ENCODE results near the gene ACTR2. TPM values are rescaled to one million over a fixed set of nuclear protein-coding genes. Genes with fewer than 3 reads are reported as not detected.

Gene ACTR2
- total RNA-seq, 1 donor from 2014 or later: 70.0 TPM

DNA sequence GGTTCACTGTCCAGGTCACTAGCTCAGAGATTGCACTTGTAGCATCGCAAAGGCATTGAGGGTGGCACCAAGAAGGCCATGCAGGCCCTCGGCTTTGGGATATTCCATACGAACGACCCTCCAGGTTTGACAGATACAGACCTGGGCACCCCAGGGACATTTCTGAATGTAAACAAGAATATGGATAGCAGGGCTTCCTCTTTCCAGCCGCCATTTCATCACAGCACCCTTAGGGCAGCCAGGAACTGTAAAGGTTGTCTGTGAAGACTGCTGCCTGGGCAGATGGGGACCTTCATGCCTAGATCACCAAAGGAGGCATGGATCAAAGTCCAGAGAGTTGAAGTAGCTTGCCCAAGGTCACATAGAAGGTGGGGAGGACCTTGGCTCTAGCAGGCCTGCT, 70.5 kb downstream of the ACTR2 start:
- H3K4me3 ChIP-seq: no peak overlapping the region
- H3K9me3 ChIP-seq: no peaks in the 10 kb centered on the region
- H3K27ac ChIP-seq: peak overlapping the region; percentile 20
- DNase-seq (ENCODE audit: extremely low spot score in 2 of 2): no peak
- peaks cover 41% of the 10 kb centered on the region for H3K4me1 ChIP-seq
- H3K27me3 ChIP-seq: no peaks in the 10 kb centered on the region
- H3K36me3 ChIP-seq: no peaks in the 10 kb centered on the region
- intact Hi-C loops (cut with DNase I): no loop called here
- TF ChIP-seq, protein P1, sequence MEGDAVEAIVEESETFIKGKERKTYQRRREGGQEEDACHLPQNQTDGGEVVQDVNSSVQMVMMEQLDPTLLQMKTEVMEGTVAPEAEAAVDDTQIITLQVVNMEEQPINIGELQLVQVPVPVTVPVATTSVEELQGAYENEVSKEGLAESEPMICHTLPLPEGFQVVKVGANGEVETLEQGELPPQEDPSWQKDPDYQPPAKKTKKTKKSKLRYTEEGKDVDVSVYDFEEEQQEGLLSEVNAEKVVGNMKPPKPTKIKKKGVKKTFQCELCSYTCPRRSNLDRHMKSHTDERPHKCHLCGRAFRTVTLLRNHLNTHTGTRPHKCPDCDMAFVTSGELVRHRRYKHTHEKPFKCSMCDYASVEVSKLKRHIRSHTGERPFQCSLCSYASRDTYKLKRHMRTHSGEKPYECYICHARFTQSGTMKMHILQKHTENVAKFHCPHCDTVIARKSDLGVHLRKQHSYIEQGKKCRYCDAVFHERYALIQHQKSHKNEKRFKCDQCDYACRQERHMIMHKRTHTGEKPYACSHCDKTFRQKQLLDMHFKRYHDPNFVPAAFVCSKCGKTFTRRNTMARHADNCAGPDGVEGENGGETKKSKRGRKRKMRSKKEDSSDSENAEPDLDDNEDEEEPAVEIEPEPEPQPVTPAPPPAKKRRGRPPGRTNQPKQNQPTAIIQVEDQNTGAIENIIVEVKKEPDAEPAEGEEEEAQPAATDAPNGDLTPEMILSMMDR (IDR thresholded peaks at IDR 0.05): no peak
- no peak for TF ChIP-seq POLR2AphosphoS5 (IDR thresholded peaks at IDR 0.05; ENCODE audit: insufficient read depth in 1 of 2, low read depth in 1 of 2)
- no peak for TF ChIP-seq POLR2A (IDR thresholded peaks at IDR 0.05)

DNA sequence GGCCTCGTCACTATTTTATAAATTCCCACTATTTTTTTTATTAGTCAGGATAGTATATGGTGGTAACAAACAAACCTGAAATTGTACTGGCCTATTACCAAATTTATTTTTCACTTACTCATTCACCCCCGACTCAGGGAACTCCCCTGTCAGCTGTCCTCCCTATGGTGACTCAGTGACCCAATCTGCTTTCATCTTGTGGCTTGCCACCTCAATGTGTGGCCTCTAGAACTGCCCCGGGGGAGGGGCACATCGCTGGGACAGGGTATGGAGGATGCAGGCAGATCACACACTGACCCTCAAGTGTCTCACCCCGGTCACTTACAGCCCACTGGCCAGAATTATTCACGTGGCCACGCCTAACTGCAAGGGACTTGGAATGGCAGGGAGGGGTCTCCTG, 71.6 kb downstream of the ACTR2 start:
- TF ChIP-seq, protein P1 (IDR thresholded peaks at IDR 0.05): no peak
- TF ChIP-seq POLR2AphosphoS5 (IDR thresholded peaks at IDR 0.05; ENCODE audit: insufficient read depth in 1 of 2, low read depth in 1 of 2) (no peak), POLR2A (IDR thresholded peaks at IDR 0.05) (no peak)
- no peak for DNase-seq (ENCODE audit: extremely low spot score in 2 of 2)
- no peaks in the 10 kb centered on the region for H3K36me3 ChIP-seq
- no peaks in the 10 kb centered on the region for H3K9me3 ChIP-seq
- H3K27me3 ChIP-seq: no peaks in the 10 kb centered on the region
- no peak overlapping the region for H3K4me3 ChIP-seq
- peak overlapping the region; percentile 71 for H3K27ac ChIP-seq
- intact Hi-C loops (cut with DNase I): no loop called here
- peaks cover 37% of the 10 kb centered on the region for H3K4me1 ChIP-seq

DNA sequence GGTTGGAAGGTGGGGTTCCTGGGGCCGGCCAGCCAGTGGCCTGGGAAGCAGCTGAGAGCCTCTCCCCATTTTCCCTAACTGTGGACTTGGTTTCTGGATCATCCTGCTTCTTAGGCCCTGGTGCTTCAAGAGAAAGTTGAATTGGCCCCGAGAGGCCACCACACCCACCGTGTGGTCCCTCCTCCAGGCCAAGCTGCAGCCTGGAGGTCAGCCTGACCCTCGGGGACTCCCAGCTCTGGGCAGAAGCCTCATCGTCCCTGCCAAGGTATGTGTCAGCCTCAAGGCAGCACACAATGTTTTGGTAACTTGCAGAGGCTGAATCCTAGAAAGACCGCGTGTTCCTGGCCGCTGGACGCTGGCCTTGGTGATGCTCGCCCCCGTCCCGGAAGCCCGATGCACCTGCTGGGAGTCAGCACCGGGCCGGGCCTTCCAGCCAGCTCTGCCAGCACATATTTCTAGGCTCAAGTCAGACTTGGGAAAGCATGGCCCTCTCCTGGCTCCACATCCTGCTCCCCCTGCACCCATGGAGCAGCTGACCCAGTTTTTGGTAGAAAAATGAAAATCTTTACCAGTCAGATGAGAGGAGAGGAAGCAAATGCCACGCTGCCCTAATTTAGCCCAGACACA, 72.6 kb downstream of the ACTR2 start:
- intact Hi-C loops (cut with DNase I): loop anchor here (2.0 kb wide), 1 partner anchor 135 kb away; no protein-coding TSS in a partner anchor
- H3K36me3 ChIP-seq: no peaks in the 10 kb centered on the region
- DNase-seq (ENCODE audit: extremely low spot score in 2 of 2): peak in 1 of 2 donors; percentile 97
- H3K27me3 ChIP-seq: no peaks in the 10 kb centered on the region
- H3K4me3 ChIP-seq: no peak overlapping the region
- TF ChIP-seq POLR2A (IDR thresholded peaks at IDR 0.05) (peak in 1 of 2 donors; percentile 8), POLR2AphosphoS5 (IDR thresholded peaks at IDR 0.05; ENCODE audit: insufficient read depth in 1 of 2, low read depth in 1 of 2) (peak in 1 of 2 donors; percentile 96)
- TF ChIP-seq, protein P1 (IDR thresholded peaks at IDR 0.05): no peak
- peaks cover 37% of the 10 kb centered on the region for H3K4me1 ChIP-seq
- no peaks in the 10 kb centered on the region for H3K9me3 ChIP-seq
- H3K27ac ChIP-seq: peak overlapping the region; percentile 71

- intact Hi-C loops (cut with DNase I): loop anchor here (2.0 kb wide), 1 partner anchor 134 kb away; no protein-coding TSS in a partner anchor
- no peaks in the 10 kb centered on the region for H3K36me3 ChIP-seq
- peak overlapping the region; percentile 53 for H3K27ac ChIP-seq
- H3K9me3 ChIP-seq: no peaks in the 10 kb centered on the region
- no peak for DNase-seq (ENCODE audit: extremely low spot score in 2 of 2)
- peaks cover 37% of the 10 kb centered on the region for H3K4me1 ChIP-seq
- H3K4me3 ChIP-seq: peak overlapping the region; percentile 11
- TF ChIP-seq, protein P1 (IDR thresholded peaks at IDR 0.05): no peak
- TF ChIP-seq POLR2A (IDR thresholded peaks at IDR 0.05): no peak
- no peak for TF ChIP-seq POLR2AphosphoS5 (IDR thresholded peaks at IDR 0.05; ENCODE audit: insufficient read depth in 1 of 2, low read depth in 1 of 2)
- no peaks in the 10 kb centered on the region for H3K27me3 ChIP-seq
Measured at GRCh38 chr2:65300761-65301711, 73.4 kb downstream of the ACTR2 start.
